SH-SY5Y (cell line): ENCODE results near the gene EPB41.

Source experiments
- GATA2 ChIP-seq: IDR thresholded peaks from 2 replicates; pipeline ENCODE4 v1.6.1; 2011; ENCODE audit warnings: mild to moderate bottlenecking, low read depth, low read length
- GATA3 ChIP-seq: IDR thresholded peaks from 2 replicates; pipeline ENCODE4 v1.6.1; 2011; ENCODE audit warnings: low read depth, mild to moderate bottlenecking, low read length, moderate library complexity

- TF ChIP-seq GATA3 (no peak), GATA2 (no peak)
Measured at GRCh38 chr1:28869952-28870351, 44.4 kb upstream of the EPB41 start.
